A673 (cell line): ENCODE data around the gene BABAM2. TPM values are rescaled to one million over a fixed set of nuclear protein-coding genes. Genes with fewer than 3 reads are reported as not detected.

ENCODE experiments used
- BruUV-seq: library from RNA; stranded (reverse); fragments of 400-500 nt; replicated peaks from 2 replicates; lab custom pipeline; 2021; lab: Mats Ljungman, UMichigan
- CTCF ChIA-PET: fragments of 300-600 bp; sonication (Branson Sonifier 250); formaldehyde crosslinking; loops from one replicate; lab custom pipeline; 2022; ENCODE audit warnings: antibody characterized with exemption; lab: Charles Lee
- POLR2A ChIA-PET: fragments of 300-600 bp; sonication (Branson Sonifier 250); formaldehyde crosslinking; loops from one replicate; lab custom pipeline; 2022; ENCODE audit warnings: antibody characterized with exemption; ENCODE audit not compliant: low non-redundant PET; lab: Charles Lee
- DNase-seq: peaks from one replicate; pipeline ENCODE4 v3.0.0-alpha.2; 2015; ENCODE audit warnings: low spot score
- H3K27ac ChIP-seq: fragments of 200-600 bp; sonication (generic); 2 replicates; pipeline ENCODE4 v1.5.1; 2016; ENCODE audit warnings: mixed run types, low read depth, mild to moderate bottlenecking, mixed read lengths, antibody characterized with exemption, low read length; ENCODE audit not compliant: poor library complexity, severe bottlenecking
- H3K27me3 ChIP-seq: fragments of 200-600 bp; sonication (generic); replicated peaks from 2 replicates; pipeline ENCODE4 v1.6.1; 2017; ENCODE audit warnings: mixed run types, low read depth, mild to moderate bottlenecking, mixed read lengths, antibody characterized with exemption, low read length; ENCODE audit not compliant: insufficient read depth, poor library complexity
- H3K36me3 ChIP-seq: fragments of 200-600 bp; sonication (generic); 2 replicates; pipeline ENCODE4 v1.6.1; 2016; ENCODE audit warnings: mixed run types, mild to moderate bottlenecking, mixed read lengths, antibody characterized with exemption, low read length; ENCODE audit not compliant: insufficient read depth, poor library complexity, severe bottlenecking
- H3K4me1 ChIP-seq: fragments of 200-600 bp; sonication (generic); 2 replicates; pipeline ENCODE4 v1.6.1; 2017; ENCODE audit warnings: mixed run types, mild to moderate bottlenecking, mixed read lengths, antibody characterized with exemption, low read length; ENCODE audit not compliant: insufficient read depth, poor library complexity, severe bottlenecking
- H3K4me3 ChIP-seq: fragments of 200-600 bp; sonication (generic); 2 replicates; pipeline ENCODE4 v1.5.1; 2016; ENCODE audit warnings: low read depth, mixed run types, mild to moderate bottlenecking, mixed read lengths, low read length; ENCODE audit not compliant: poor library complexity, severe bottlenecking
- H3K9me3 ChIP-seq: fragments of 200-600 bp; sonication (generic); 2 replicates; pipeline ENCODE4 v1.6.1; 2016; ENCODE audit warnings: mixed run types, low read depth, mild to moderate bottlenecking, mixed read lengths, antibody characterized with exemption, low read length; ENCODE audit not compliant: poor library complexity, severe bottlenecking
- EZH2 ChIP-seq: fragments of 200-600 bp; sonication (generic); IDR thresholded peaks from 2 replicates; pipeline ENCODE4 v1.6.1; 2017; ENCODE audit warnings: borderline replicate concordance, low read depth, mild to moderate bottlenecking, mixed read lengths, antibody characterized with exemption, low read length; ENCODE audit not compliant: poor library complexity, severe bottlenecking
- intact Hi-C: fragments of 100-400 bp; cut with micrococcal nuclease; formaldehyde crosslinking; loops from one replicate; pipeline ENCODE4 v1.10.0; 2022; ENCODE audit not compliant: unreplicated experiment
- total RNA-seq: library from RNA; stranded (reverse); gene quantifications from 2 replicates; pipeline ENCODE4 v1.2.3, GENCODE V29; 2021
- TF ChIP-seq, protein P1 (sequence below): fragments of 300-800, 200-600 bp; sonication (generic); conservative IDR thresholded peaks from 2 replicates; pipeline ENCODE4 v1.5.1; 2017; ENCODE audit warnings: low read depth, mild to moderate bottlenecking, antibody characterized with exemption, low read length, moderate library complexity, mixed read lengths

Gene BABAM2
- total RNA-seq, 1 experiment from 2014 or later: 21.8 TPM

DNA sequence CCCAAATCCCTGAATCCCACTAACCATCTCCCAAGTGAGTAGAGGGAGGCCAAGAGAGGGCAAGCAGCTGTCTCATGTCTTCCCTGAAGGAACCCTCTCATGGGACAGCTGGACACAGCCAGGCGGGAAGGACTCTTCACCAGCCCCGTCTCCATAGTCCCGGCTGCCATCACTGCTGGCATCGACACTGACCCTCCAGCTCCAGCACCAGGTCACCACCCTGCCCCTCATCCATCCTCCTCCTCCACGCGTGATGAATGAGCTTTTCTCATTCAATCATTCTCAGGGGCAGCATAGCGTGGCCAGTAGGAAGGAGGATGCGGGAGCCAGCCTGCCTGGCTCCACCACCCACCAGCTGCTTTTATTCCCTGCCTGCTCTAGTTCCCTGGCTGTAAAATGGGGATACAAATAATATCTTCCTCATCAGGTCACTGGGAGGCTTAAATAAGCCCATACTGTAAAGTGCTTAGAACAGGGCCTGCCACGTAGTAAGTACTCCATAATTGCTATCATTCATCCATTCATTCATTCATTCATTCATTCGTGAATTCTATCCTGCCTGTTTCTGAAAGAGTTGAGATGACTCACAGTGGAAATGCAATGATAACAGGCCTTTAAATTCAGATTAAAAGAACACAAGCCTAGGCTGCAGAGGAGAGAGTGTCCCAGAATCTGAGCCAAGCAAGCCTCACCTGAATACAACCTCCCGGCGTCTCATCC lies 471.6 kb downstream of the BABAM2 start:
- intact Hi-C loops: no loop called here
- ChIA-PET POLR2A (no interaction called here), CTCF (interaction anchor here (0.6 to 0.7 kb wide), 2 partner anchors 28 to 643 kb away, joined by 3 to 7 read pairs; no protein-coding TSS in a partner anchor)
- no peak overlapping the region for H3K4me3 ChIP-seq
- H3K9me3 ChIP-seq: no peaks in the 10 kb centered on the region
- no TSS peak for BruUV-seq
- TF ChIP-seq, protein P1, sequence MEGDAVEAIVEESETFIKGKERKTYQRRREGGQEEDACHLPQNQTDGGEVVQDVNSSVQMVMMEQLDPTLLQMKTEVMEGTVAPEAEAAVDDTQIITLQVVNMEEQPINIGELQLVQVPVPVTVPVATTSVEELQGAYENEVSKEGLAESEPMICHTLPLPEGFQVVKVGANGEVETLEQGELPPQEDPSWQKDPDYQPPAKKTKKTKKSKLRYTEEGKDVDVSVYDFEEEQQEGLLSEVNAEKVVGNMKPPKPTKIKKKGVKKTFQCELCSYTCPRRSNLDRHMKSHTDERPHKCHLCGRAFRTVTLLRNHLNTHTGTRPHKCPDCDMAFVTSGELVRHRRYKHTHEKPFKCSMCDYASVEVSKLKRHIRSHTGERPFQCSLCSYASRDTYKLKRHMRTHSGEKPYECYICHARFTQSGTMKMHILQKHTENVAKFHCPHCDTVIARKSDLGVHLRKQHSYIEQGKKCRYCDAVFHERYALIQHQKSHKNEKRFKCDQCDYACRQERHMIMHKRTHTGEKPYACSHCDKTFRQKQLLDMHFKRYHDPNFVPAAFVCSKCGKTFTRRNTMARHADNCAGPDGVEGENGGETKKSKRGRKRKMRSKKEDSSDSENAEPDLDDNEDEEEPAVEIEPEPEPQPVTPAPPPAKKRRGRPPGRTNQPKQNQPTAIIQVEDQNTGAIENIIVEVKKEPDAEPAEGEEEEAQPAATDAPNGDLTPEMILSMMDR: no peak
- TF ChIP-seq EZH2: no peak
- H3K36me3 ChIP-seq: no peaks in the 10 kb centered on the region
- no peak overlapping the region for H3K27ac ChIP-seq
- no peak for DNase-seq
- H3K4me1 ChIP-seq: no peaks in the 10 kb centered on the region
- no peaks in the 10 kb centered on the region for H3K27me3 ChIP-seq

DNA sequence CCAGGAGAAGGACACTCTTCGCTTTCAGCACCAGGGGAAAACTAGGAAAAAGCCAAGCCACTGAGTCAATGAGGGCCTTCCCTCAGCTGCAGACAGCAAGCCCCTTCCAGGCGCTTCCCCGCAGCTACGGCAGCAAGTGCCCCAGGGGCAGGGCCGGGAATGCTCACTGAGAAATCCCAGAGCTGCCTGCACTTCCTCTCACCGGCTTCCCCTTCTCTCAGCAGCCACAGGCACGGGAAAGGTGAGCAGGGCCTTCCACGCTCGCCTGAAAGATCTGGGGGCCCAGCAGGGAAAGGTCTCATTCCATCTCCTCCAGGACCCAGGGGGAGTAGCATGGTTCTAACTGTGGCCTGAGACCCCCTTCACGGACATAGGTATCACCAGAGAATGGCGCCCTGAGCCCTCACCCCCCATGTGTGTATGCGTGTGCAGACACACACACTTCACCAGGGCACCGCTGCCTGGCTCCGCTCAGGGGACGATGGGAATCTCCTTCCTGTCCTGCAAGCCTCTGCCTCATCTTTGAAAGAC lies 472.5 kb downstream of the BABAM2 start:
- Histone ChIP-seq H3K27me3 (no peaks in the 10 kb centered on the region), H3K4me3 (no peak overlapping the region), H3K27ac (no peak overlapping the region), H3K4me1 (no peaks in the 10 kb centered on the region), H3K9me3 (no peaks in the 10 kb centered on the region), H3K36me3 (no peaks in the 10 kb centered on the region)
- intact Hi-C loops: no loop called here
- ChIA-PET POLR2A (interaction anchor here (0.6 kb wide), 1 partner anchor 60 kb away, joined by 11 read pairs; no protein-coding TSS in a partner anchor), CTCF (no interaction called here)
- no peak for DNase-seq
- no TSS peak for BruUV-seq
- TF ChIP-seq, protein P1: no peak
- TF ChIP-seq EZH2: no peak

DNA sequence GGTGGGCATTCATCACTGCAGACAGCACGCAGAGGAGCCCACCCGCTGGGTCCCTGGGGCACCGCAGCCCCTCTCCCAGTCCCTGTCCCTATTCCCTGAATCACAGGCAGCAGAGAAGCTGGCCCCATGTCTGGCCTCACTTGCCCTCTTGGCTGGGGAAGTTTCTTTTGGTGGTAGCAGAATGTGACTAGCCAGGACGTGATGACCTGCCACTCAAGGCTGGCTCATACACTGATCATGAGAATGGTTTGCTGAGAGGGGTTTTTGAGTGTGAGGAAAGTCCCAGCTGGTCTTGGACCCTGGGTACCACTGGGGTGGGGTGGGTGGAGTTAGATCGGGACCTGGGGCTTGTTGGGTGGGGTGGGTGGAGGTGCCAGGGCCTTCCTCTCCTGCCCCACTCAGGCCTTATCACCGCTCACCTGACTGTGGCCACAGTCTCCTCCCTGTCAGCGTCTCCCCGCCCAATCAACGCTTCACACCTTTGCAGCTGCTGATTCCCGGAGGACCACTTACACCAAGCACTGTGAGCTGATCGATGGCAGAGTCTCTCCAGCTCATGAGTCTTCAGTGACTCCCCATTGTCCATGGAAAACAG lies 473.3 kb downstream of the BABAM2 start:
- CTCF ChIA-PET: no interaction called here
- no peaks in the 10 kb centered on the region for H3K36me3 ChIP-seq
- DNase-seq: no peak
- no TSS peak for BruUV-seq
- TF ChIP-seq, protein P1: no peak
- TF ChIP-seq EZH2: no peak
- no peaks in the 10 kb centered on the region for H3K9me3 ChIP-seq
- no peak overlapping the region for H3K4me3 ChIP-seq
- no peaks in the 10 kb centered on the region for H3K4me1 ChIP-seq
- intact Hi-C loops: no loop called here
- no peaks in the 10 kb centered on the region for H3K27me3 ChIP-seq
- POLR2A ChIA-PET: interaction anchor here (0.6 kb wide), 1 partner anchor 59 kb away, joined by 11 read pairs; no protein-coding TSS in a partner anchor
- no peak overlapping the region for H3K27ac ChIP-seq
